H9 (cell line): ENCODE data around the gene RNF148. TPM values are rescaled to one million over a fixed set of nuclear protein-coding genes. Genes with fewer than 3 reads are reported as not detected.

ENCODE experiments used
- DNase-seq: peaks from one replicate; pipeline ENCODE4 v3.0.0-alpha.2; 2017
- H2AFZ ChIP-seq: one replicate; pipeline ENCODE4 v1.6.1; 2013; ENCODE audit warnings: mild to moderate bottlenecking, low read length, control low read depth, moderate library complexity
- H2AK5ac ChIP-seq: 2 replicates; pipeline ENCODE4 v1.6.1; 2013; ENCODE audit warnings: low read length, control low read depth, mixed read lengths; ENCODE audit not compliant: insufficient read length
- H2BK120ac ChIP-seq: one replicate; pipeline ENCODE4 v1.6.1; 2013; ENCODE audit warnings: low read depth, mild to moderate bottlenecking, low read length, control low read depth, inconsistent platforms; ENCODE audit not compliant: poor library complexity, severe bottlenecking
- H2BK12ac ChIP-seq: 2 replicates; pipeline ENCODE4 v1.6.1; 2013; ENCODE audit warnings: low read length, control low read depth, mixed read lengths, low read depth; ENCODE audit not compliant: insufficient read length
- H2BK15ac ChIP-seq: 2 replicates; pipeline ENCODE4 v1.6.1; 2013; ENCODE audit warnings: low read depth, low read length, control low read depth
- H2BK20ac ChIP-seq: one replicate; pipeline ENCODE4 v1.6.1; 2013; ENCODE audit warnings: low read depth, mild to moderate bottlenecking, low read length, control low read depth, inconsistent platforms; ENCODE audit not compliant: poor library complexity, severe bottlenecking
- H2BK5ac ChIP-seq: 2 replicates; pipeline ENCODE4 v1.6.1; 2013; ENCODE audit warnings: low read length, control low read depth, mixed read lengths; ENCODE audit not compliant: insufficient read length
- H3K14ac ChIP-seq: 2 replicates; pipeline ENCODE4 v1.6.1; 2013; ENCODE audit warnings: low read length, control low read depth; ENCODE audit not compliant: insufficient read depth
- H3K18ac ChIP-seq: 2 replicates; pipeline ENCODE4 v1.6.1; 2013; ENCODE audit warnings: low read depth, mild to moderate bottlenecking, mixed read lengths, low read length, control low read depth; ENCODE audit not compliant: insufficient read length
- H3K23ac ChIP-seq: 2 replicates; pipeline ENCODE4 v1.6.1; 2013; ENCODE audit warnings: low read length, control low read depth, mixed read lengths, low read depth; ENCODE audit not compliant: insufficient read length
- H3K23me2 ChIP-seq: 2 replicates; pipeline ENCODE4 v1.6.1; 2013; ENCODE audit warnings: low read depth, mild to moderate bottlenecking, mixed read lengths, low read length, control low read depth; ENCODE audit not compliant: insufficient read length, poor library complexity, severe bottlenecking
- H3K27ac ChIP-seq: 2 replicates; pipeline ENCODE4 v1.5.1; 2013; ENCODE audit warnings: low read length, control low read depth, mixed read lengths, low read depth; ENCODE audit not compliant: insufficient read length
- H3K27me3 ChIP-seq: 2 replicates; pipeline ENCODE4 v1.6.1; 2013; ENCODE audit warnings: low read length, control low read depth, inconsistent platforms; ENCODE audit not compliant: insufficient read depth
- H3K4ac ChIP-seq: 2 replicates; pipeline ENCODE4 v1.6.1; 2013; ENCODE audit warnings: low read depth, mild to moderate bottlenecking, control low read depth, inconsistent platforms, low read length, moderate library complexity
- H3K4me1 ChIP-seq: 2 replicates; pipeline ENCODE4 v1.6.1; 2013; ENCODE audit warnings: low read length, control low read depth, inconsistent platforms; ENCODE audit not compliant: insufficient read depth
- H3K4me2 ChIP-seq: 2 replicates; pipeline ENCODE4 v1.6.1; 2013; ENCODE audit warnings: low read length, control low read depth, mixed read lengths; ENCODE audit not compliant: insufficient read length, insufficient read depth
- H3K56ac ChIP-seq: 2 replicates; pipeline ENCODE4 v1.6.1; 2013; ENCODE audit warnings: low read depth, mild to moderate bottlenecking, mixed read lengths, low read length, control low read depth; ENCODE audit not compliant: insufficient read length
- H3K79me1 ChIP-seq: 2 replicates; pipeline ENCODE4 v1.6.1; 2013; ENCODE audit warnings: low read depth, mild to moderate bottlenecking, moderate library complexity, low read length, control low read depth, inconsistent platforms; ENCODE audit not compliant: insufficient read depth, poor library complexity, severe bottlenecking
- H3K79me2 ChIP-seq: 2 replicates; pipeline ENCODE4 v1.6.1; 2013; ENCODE audit warnings: low read length, control low read depth, inconsistent platforms; ENCODE audit not compliant: insufficient read depth
- H3K9ac ChIP-seq: 2 replicates; pipeline ENCODE4 v1.6.1; 2013; ENCODE audit warnings: low read length, control low read depth, mixed read lengths; ENCODE audit not compliant: insufficient read length; ENCODE audit errors: extremely low read depth
- H3K9me3 ChIP-seq: one replicate; pipeline ENCODE4 v1.6.1; 2013; ENCODE audit warnings: low read depth, low read length, inconsistent platforms; ENCODE audit not compliant: control insufficient read depth
- H3T11ph ChIP-seq: one replicate; pipeline ENCODE4 v1.6.1; 2013; ENCODE audit warnings: mild to moderate bottlenecking, low read length, control low read depth, inconsistent platforms
- H4K20me1 ChIP-seq: one replicate; pipeline ENCODE4 v1.6.1; 2013; ENCODE audit not compliant: control insufficient read depth, insufficient read length, insufficient read depth
- H4K5ac ChIP-seq: 2 replicates; pipeline ENCODE4 v1.6.1; 2013; ENCODE audit warnings: low read depth, mild to moderate bottlenecking, mixed read lengths, low read length, control low read depth; ENCODE audit not compliant: insufficient read length
- H4K8ac ChIP-seq: replicated peaks from 2 replicates; pipeline ENCODE4 v1.6.1; 2013; ENCODE audit warnings: low read length, control low read depth, mixed read lengths, low read depth; ENCODE audit not compliant: insufficient read length
- H4K91ac ChIP-seq: 2 replicates; pipeline ENCODE4 v1.6.1; 2013; ENCODE audit warnings: low read depth, mild to moderate bottlenecking, moderate library complexity, mixed read lengths, low read length, control low read depth; ENCODE audit not compliant: insufficient read length
- H3K27ac Mint-ChIP-seq, 3 experiments: 2 replicates in 2 of 3; 3 replicates in 1 of 3; pipeline ENCODE4 v1.8.0; 2020 to 2021; ENCODE audit warnings: mixed read lengths in 3 of 3, mild to moderate bottlenecking in 1 of 3, moderate library complexity in 1 of 3
- H3K27me3 Mint-ChIP-seq: 2 replicates; pipeline ENCODE4 v1.8.0; 2021; ENCODE audit warnings: low read depth, mild to moderate bottlenecking, moderate library complexity, mixed read lengths
- H3K36me3 Mint-ChIP-seq, 3 experiments: 2 replicates in 2 of 3; 3 replicates in 1 of 3; pipeline ENCODE4 v1.8.0; 2020 to 2021; ENCODE audit warnings: low read depth in 3 of 3, mixed read lengths in 3 of 3; ENCODE audit not compliant: insufficient read depth in 1 of 3
- H3K4me1 Mint-ChIP-seq, 2 experiments: 2 replicates each; pipeline ENCODE4 v1.8.0; 2020; ENCODE audit warnings: mixed read lengths in 2 of 2
- H3K4me3 Mint-ChIP-seq, 2 experiments: 2 replicates in 1 of 2; 3 replicates in 1 of 2; pipeline ENCODE4 v1.8.0; 2020 to 2021; ENCODE audit warnings: mild to moderate bottlenecking in 2 of 2, mixed read lengths in 2 of 2, moderate library complexity in 1 of 2
- H3K9me3 Mint-ChIP-seq, 2 experiments: 2 replicates in 1 of 2; 3 replicates in 1 of 2; pipeline ENCODE4 v1.8.0; 2020; ENCODE audit warnings: mild to moderate bottlenecking in 2 of 2, mixed read lengths in 2 of 2, moderate library complexity in 1 of 2
- CTCF ChIP-seq: fragments of 200-600 bp; sonication (generic); conservative IDR thresholded peaks from 3 replicates; pipeline ENCODE4 v1.8.0; 2021; ENCODE audit warnings: antibody characterized with exemption, mild to moderate bottlenecking
- WGBS: extraction: QIAGEN DNeasy Blood & Tissue Kit; methylation state at CpG from one replicate; pipeline ENCODE4 v1.1.7; 2013; ENCODE audit warnings: missing lambda C conversion rate, low lambda C conversion rate, mixed read lengths; ENCODE audit not compliant: insufficient read length; ENCODE audit errors: extremely low coverage; 5-methylcytosine and 5-hydroxymethylcytosine counted together
- total RNA-seq: library from RNA; stranded (reverse); gene quantifications from 2 replicates; pipeline ENCODE4 v1.2.1, GENCODE V29; 2021

The RNF148 gene
- total RNA-seq, 1 experiment from 2014 or later: 0.39 TPM

- Mint-ChIP-seq H3K4me1 (peaks cover 4 to 5% of the 10 kb centered on the region in 2 experiments; a peak in 3 of 4 replicates), H3K9me3 (peaks cover 0 to 8% of the 10 kb centered on the region in 2 experiments; a peak in 3 of 5 replicates), H3K4me3 (no peak overlapping the region), H3K27ac (no peak overlapping the region), H3K36me3 (peaks cover 0 to 6% (median 5%) of the 10 kb centered on the region in 3 experiments; a peak in 5 of 7 replicates), H3K27me3 (no peaks in the 10 kb centered on the region)
- Histone ChIP-seq H2BK120ac (no peak overlapping the region), H2BK5ac (no peak overlapping the region), H3K27ac (no peak overlapping the region), H4K91ac (no peak overlapping the region), H3K4me1 (no peaks in the 10 kb centered on the region), H3K4me2 (no peak overlapping the region), H3K9ac (no peak overlapping the region), H3K23ac (no peak overlapping the region), H3K4ac (no peak overlapping the region), H2AFZ (no peak overlapping the region), H3K9me3 (no peaks in the 10 kb centered on the region), H2AK5ac (no peak overlapping the region), H3K23me2 (no peaks in the 10 kb centered on the region), H3K27me3 (no peaks in the 10 kb centered on the region), H3K79me2 (no peaks in the 10 kb centered on the region), H4K20me1 (no peaks in the 10 kb centered on the region), H3K14ac (no peak overlapping the region), H4K5ac (no peak overlapping the region), H2BK15ac (no peak overlapping the region), H2BK12ac (no peak overlapping the region), H3K18ac (no peak overlapping the region), H3K56ac (no peak overlapping the region), H2BK20ac (no peak overlapping the region), H4K8ac (no peak overlapping the region), H3K79me1 (no peaks in the 10 kb centered on the region), H3T11ph (no peak overlapping the region)
- no peak for TF ChIP-seq CTCF
- whole genome bisulfite sequencing: no CpG with 5 or more reads among the region's 5 CpGs
- no peak for DNase-seq
Observed at GRCh38 chr7:122653685-122654084, 49.0 kb downstream of the RNF148 start.
